ENCODE measurements around the gene REG3G.

DNA sequence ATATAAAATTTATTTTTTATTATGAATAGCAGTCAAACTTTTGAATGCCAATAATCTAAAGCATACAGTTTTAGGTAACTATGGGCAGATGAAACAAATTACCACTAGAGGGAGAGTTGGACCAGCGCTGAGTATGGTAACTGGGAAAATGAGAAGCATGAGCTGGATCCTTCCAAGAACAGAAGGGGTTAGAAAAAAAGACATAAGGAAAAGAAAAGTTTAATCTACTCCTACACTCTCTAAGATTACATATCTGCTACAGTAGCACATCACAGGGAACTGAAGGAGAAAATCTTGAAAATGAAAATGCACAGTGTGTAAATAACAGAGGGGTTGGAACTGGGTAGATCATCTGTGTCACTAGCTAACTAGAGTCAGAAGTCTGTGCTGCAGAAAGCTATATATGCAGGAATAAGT is 15.5 kb downstream of the REG3G start:
- peak; percentile 75 for TF ChIP-seq CTCF (IDR thresholded peaks at IDR 0.05; ENCODE audit: poor library complexity, severe bottlenecking)
- no peak for TF ChIP-seq EP300 (conservative IDR thresholded peaks at IDR 0.05; ENCODE audit: poor library complexity, severe bottlenecking)
- no peak for TF ChIP-seq MXI1 (conservative IDR thresholded peaks at IDR 0.05; ENCODE audit: poor library complexity, severe bottlenecking)
